OCI-LY3 (cell line): ENCODE data around the gene NAB2.

Source experiments
- H2AFZ ChIP-seq: fragments of 200-600, 300-600 bp; shearing (Covaris generic); 2 replicates; pipeline ENCODE4 v1.6.0; 2014; ENCODE audit warnings: antibody characterized with exemption, low read depth, low read length
- H3K27ac ChIP-seq: fragments of 200-600, 300-600 bp; sonication (generic); 2 replicates; pipeline ENCODE4 v1.5.1; 2014; ENCODE audit warnings: mild to moderate bottlenecking, low read length, moderate library complexity, mixed read lengths
- H3K27me3 ChIP-seq: fragments of 200-600, 300-600 bp; sonication (generic); 2 replicates; pipeline ENCODE4 v1.6.1; 2014; ENCODE audit warnings: low read depth, low read length, mixed read lengths
- H3K36me3 ChIP-seq: fragments of 200-600, 300-600 bp; sonication (generic); replicated peaks from 2 replicates; pipeline ENCODE3; 2014; ENCODE audit warnings: low read depth, low read length, mixed read lengths
- H3K4me1 ChIP-seq: fragments of 300-600, 200-600 bp; sonication (generic); 2 replicates; pipeline ENCODE4 v1.6.1; 2014; ENCODE audit warnings: low read length, mixed read lengths
- H3K4me2 ChIP-seq: fragments of 200-600, 300-600 bp; sonication (generic); 2 replicates; pipeline ENCODE4 v1.6.1; 2014; ENCODE audit warnings: low read length, mixed read lengths
- H3K4me3 ChIP-seq: fragments of 300-600, 200-600 bp; sonication (generic); 2 replicates; pipeline ENCODE4 v1.5.1; 2014; ENCODE audit warnings: antibody characterized with exemption, mild to moderate bottlenecking, low read length, moderate library complexity
- H3K79me2 ChIP-seq: fragments of 300-600, 200-600 bp; shearing (Covaris generic); 2 replicates; pipeline ENCODE4 v1.6.1; 2014; ENCODE audit warnings: mild to moderate bottlenecking, low read length, mixed read lengths
- H3K9ac ChIP-seq: fragments of 300-600, 200-600 bp; shearing (Covaris generic); 2 replicates; pipeline ENCODE4 v1.6.0; 2014; ENCODE audit warnings: mild to moderate bottlenecking, low read length, moderate library complexity
- H3K9me3 ChIP-seq: fragments of 200-600, 300-600 bp; shearing (Covaris generic); 2 replicates; pipeline ENCODE4 v1.6.1; 2014; ENCODE audit warnings: low read length, mixed read lengths; ENCODE audit not compliant: insufficient read depth
- H4K20me1 ChIP-seq: fragments of 200-600, 300-600 bp; sonication (generic); 2 replicates; pipeline ENCODE4 v1.6.1; 2016; ENCODE audit warnings: low read length, mixed read lengths; ENCODE audit not compliant: insufficient read depth
- CTCF ChIP-seq: fragments of 200-600, 300-600 bp; sonication (generic); IDR thresholded peaks from 2 replicates; pipeline ENCODE4 v1.5.1; 2014; ENCODE audit warnings: antibody characterized with exemption, low read length, low read depth
- EZH2phosphoT487 ChIP-seq: fragments of 200-600 bp; shearing (Covaris generic); IDR thresholded peaks from 2 replicates; pipeline ENCODE4 v1.6.1; 2018; ENCODE audit warnings: antibody characterized with exemption, mixed run types, low read depth

The NAB2 gene

GRCh38 chr12:57087010-57087690 lies 1.8 kb upstream of the NAB2 start:
- peak overlapping the region; percentile 96 for H3K9ac ChIP-seq
- H3K79me2 ChIP-seq: no peaks in the 10 kb centered on the region
- no peaks in the 10 kb centered on the region for H3K9me3 ChIP-seq
- peaks cover 17% of the 10 kb centered on the region for H3K4me1 ChIP-seq
- no peaks in the 10 kb centered on the region for H3K27me3 ChIP-seq
- H3K27ac ChIP-seq: peak overlapping the region; percentile 70
- TF ChIP-seq CTCF: no peak
- TF ChIP-seq EZH2phosphoT487: no peak
- H4K20me1 ChIP-seq: no peaks in the 10 kb centered on the region
- H3K4me3 ChIP-seq: peak overlapping the region; percentile 95
- peak overlapping the region; percentile 90 for H3K4me2 ChIP-seq
- H2AFZ ChIP-seq: peak overlapping the region; percentile 67
- no peaks in the 10 kb centered on the region for H3K36me3 ChIP-seq

GRCh38 chr12:57087691-57088353 lies 1.1 kb upstream of the NAB2 start:
- H3K27me3 ChIP-seq: no peaks in the 10 kb centered on the region
- no peaks in the 10 kb centered on the region for H4K20me1 ChIP-seq
- H3K4me1 ChIP-seq: peaks cover 17% of the 10 kb centered on the region
- TF ChIP-seq CTCF: no peak
- TF ChIP-seq EZH2phosphoT487: no peak
- H2AFZ ChIP-seq: peak overlapping the region; percentile 62
- peak overlapping the region; percentile 96 for H3K9ac ChIP-seq
- H3K27ac ChIP-seq: peak overlapping the region; percentile 70
- H3K9me3 ChIP-seq: no peaks in the 10 kb centered on the region
- peak overlapping the region; percentile 90 for H3K4me2 ChIP-seq
- H3K36me3 ChIP-seq: no peaks in the 10 kb centered on the region
- peak overlapping the region; percentile 95 for H3K4me3 ChIP-seq
- H3K79me2 ChIP-seq: no peaks in the 10 kb centered on the region

- H3K36me3 ChIP-seq: no peaks in the 10 kb centered on the region
- no peak overlapping the region for H3K27ac ChIP-seq
- H3K9me3 ChIP-seq: no peaks in the 10 kb centered on the region
- no peak for TF ChIP-seq EZH2phosphoT487
- TF ChIP-seq CTCF: no peak
- peaks cover 30% of the 10 kb centered on the region for H3K4me1 ChIP-seq
- H2AFZ ChIP-seq: peak overlapping the region; percentile 26; the same call in 1 of the 2 replicates
- H4K20me1 ChIP-seq: 0 out of 2 replicates have a peak, but pooled peaks cover under 1% of the 10 kb centered on the region
- peak overlapping the region; percentile 58 for H3K9ac ChIP-seq
- no peaks in the 10 kb centered on the region for H3K79me2 ChIP-seq
- H3K4me3 ChIP-seq: peak overlapping the region; percentile 76
- H3K27me3 ChIP-seq: no peaks in the 10 kb centered on the region
- peak overlapping the region; percentile 98 for H3K4me2 ChIP-seq
Measured at GRCh38 chr12:57089271-57090245, 644 bp downstream of the NAB2 start.
